Right lobe of liver (tissue), 6 donors: ENCODE data around the gene FOXP3. TPM values are rescaled to one million over a fixed set of nuclear protein-coding genes. Genes with fewer than 3 reads are reported as not detected.

Experiments used
- ATAC-seq, 4 donors: fragments of 200-7000 bp; cut with Tn5 transposase; one replicate each; pipeline ENCODE4 v1.9.1; 2020; ENCODE audit warnings: mild to moderate bottlenecking in 4 of 4, moderate library complexity in 4 of 4
- DNase-seq, 3 donors: peaks; one replicate each; pipeline ENCODE4 v3.0.0-alpha.2; 2020
- H3K27ac ChIP-seq, 3 donors: fragments of 200-600 bp; one replicate each; pipeline ENCODE4 v1.8.0; 2022
- H3K27me3 ChIP-seq, 2 donors: fragments of 200-600 bp; one replicate each; pipeline ENCODE4 v1.8.0; 2022
- H3K36me3 ChIP-seq, 4 donors: fragments of 200-600 bp; sonication (generic) in 1 of 4; one replicate each; pipeline versions ENCODE4 v1.5.1 to v1.8.0; 2017 to 2022; ENCODE audit warnings: control low read depth in 1 of 4
- H3K4me1 ChIP-seq, 4 donors: fragments of 200-600 bp; sonication (generic) in 1 of 4; one replicate each; pipeline versions ENCODE4 v1.5.1 to v1.8.0; 2017 to 2022; ENCODE audit warnings: control low read depth in 1 of 4
- H3K4me3 ChIP-seq, 3 donors: fragments of 200-600 bp; one replicate each; pipeline ENCODE4 v1.8.0; 2022
- H3K9me3 ChIP-seq, 4 donors: fragments of 200-600 bp; sonication (generic) in 1 of 4; one replicate each; pipeline versions ENCODE4 v1.5.1 to v1.8.0; 2017 to 2022; ENCODE audit warnings: control low read depth in 1 of 4
- POLR2A ChIP-seq: fragments of 450-650 bp; IDR thresholded peaks from one replicate; pipeline ENCODE4 v1.6.1; 2017; ENCODE audit warnings: antibody characterized with exemption, mild to moderate bottlenecking
- WGBS: methylation state at CpG from one replicate; pipeline ENCODE4 v1.1.6; 2018; ENCODE audit warnings: low coverage, low lambda C conversion rate; ENCODE audit not compliant: insufficient coverage; ENCODE audit errors: missing lambda C conversion rate; 5-methylcytosine and 5-hydroxymethylcytosine counted together
- intact Hi-C, 2 donors: fragments of 100-400 bp; cut with DNase I; formaldehyde crosslinking; loops; one replicate each; pipeline versions ENCODE4 v1.11.2 to v1.14.1; 2022
- total RNA-seq, 6 experiments: library from RNA; depleted of rRNA in 2 of 6; stranded (reverse); fragments of >200 nt in 2 of 6; fragmentation: NEBNext Ultra II Directional in 3 of 6; extraction: Animal tissue kit (Norgen Biotek cat#: 25700) in 3 of 6; gene quantifications; one replicate each; pipeline versions ENCODE4 v1.1.0 to v1.2.4, GENCODE V29; 2016 to 2023
- TF ChIP-seq, protein P1 (sequence below), 4 donors: fragments of 200-600 bp in 3 of 4; fragments of 450-650 bp in 1 of 4; IDR thresholded peaks; one replicate each; pipeline versions ENCODE4 v1.5.1 to v1.8.0; 2016 to 2022; ENCODE audit warnings: antibody characterized with exemption in 4 of 4, mild to moderate bottlenecking in 2 of 4
- donor health status: DM: no; HTN: yes; CAD: no.
- donor health status: DM: no; HTN: no; CAD: no.
- donor health status: DM: no; HTN: no; CAD: no.
- donor health status: DM: no; HTN: yes; CAD: no.
- donor health status: DM: no; HTN: yes; CAD: no.

Gene FOXP3
- total RNA-seq, 6 experiments from 2014 or later: 0.18 to 1.2 (median 0.32) TPM

DNA sequence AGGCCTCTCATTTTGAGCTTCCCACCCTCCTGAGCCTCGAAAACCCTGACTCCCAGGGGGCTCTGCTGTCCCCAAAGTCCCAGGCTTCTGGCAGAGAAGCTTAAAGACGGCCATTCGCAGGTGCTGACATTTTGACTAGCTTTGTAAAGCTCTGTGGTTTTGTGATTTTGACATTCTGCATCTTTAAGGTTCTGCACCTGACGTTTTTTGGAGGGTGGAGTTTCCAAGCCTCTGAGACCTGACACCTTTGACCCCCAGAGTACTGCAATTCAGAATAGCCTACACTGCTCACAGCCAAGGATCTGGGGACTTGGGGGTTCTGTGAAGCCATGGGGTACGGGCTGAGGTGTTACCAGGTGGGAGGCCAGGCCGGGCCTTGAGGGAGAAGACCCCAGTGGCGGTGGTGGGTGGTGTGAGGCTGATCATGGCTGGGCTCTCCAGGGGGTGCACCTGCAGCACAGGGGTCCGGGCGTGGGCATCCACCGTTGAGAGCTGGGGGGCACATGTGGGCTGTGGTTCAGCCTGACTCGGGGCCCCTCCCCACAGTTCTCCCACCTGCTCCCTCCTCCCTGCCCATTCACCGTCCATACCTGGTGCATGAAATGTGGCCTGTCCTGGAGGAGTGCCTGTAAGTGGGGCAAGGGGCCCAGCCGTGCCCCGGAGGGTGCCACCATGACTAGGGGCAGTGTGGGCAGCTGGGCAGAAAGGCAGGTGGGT lies 7.3 kb downstream of the FOXP3 start:
- H3K9me3 ChIP-seq: no peaks in the 10 kb centered on the region
- TF ChIP-seq, protein P1, sequence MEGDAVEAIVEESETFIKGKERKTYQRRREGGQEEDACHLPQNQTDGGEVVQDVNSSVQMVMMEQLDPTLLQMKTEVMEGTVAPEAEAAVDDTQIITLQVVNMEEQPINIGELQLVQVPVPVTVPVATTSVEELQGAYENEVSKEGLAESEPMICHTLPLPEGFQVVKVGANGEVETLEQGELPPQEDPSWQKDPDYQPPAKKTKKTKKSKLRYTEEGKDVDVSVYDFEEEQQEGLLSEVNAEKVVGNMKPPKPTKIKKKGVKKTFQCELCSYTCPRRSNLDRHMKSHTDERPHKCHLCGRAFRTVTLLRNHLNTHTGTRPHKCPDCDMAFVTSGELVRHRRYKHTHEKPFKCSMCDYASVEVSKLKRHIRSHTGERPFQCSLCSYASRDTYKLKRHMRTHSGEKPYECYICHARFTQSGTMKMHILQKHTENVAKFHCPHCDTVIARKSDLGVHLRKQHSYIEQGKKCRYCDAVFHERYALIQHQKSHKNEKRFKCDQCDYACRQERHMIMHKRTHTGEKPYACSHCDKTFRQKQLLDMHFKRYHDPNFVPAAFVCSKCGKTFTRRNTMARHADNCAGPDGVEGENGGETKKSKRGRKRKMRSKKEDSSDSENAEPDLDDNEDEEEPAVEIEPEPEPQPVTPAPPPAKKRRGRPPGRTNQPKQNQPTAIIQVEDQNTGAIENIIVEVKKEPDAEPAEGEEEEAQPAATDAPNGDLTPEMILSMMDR (IDR thresholded peaks at IDR 0.05): no peak
- TF ChIP-seq POLR2A: no peak
- no peak overlapping the region for H3K4me3 ChIP-seq
- DNase-seq (no peak), ATAC-seq (no peak)
- 17% methylated on average over 1 of the region's 14 CpGs for WGBS
- no peaks in the 10 kb centered on the region for H3K27me3 ChIP-seq
- no peaks in the 10 kb centered on the region for H3K4me1 ChIP-seq
- no peak overlapping the region for H3K27ac ChIP-seq
- intact Hi-C loops: no loop called here
- no peaks in the 10 kb centered on the region for H3K36me3 ChIP-seq

DNA sequence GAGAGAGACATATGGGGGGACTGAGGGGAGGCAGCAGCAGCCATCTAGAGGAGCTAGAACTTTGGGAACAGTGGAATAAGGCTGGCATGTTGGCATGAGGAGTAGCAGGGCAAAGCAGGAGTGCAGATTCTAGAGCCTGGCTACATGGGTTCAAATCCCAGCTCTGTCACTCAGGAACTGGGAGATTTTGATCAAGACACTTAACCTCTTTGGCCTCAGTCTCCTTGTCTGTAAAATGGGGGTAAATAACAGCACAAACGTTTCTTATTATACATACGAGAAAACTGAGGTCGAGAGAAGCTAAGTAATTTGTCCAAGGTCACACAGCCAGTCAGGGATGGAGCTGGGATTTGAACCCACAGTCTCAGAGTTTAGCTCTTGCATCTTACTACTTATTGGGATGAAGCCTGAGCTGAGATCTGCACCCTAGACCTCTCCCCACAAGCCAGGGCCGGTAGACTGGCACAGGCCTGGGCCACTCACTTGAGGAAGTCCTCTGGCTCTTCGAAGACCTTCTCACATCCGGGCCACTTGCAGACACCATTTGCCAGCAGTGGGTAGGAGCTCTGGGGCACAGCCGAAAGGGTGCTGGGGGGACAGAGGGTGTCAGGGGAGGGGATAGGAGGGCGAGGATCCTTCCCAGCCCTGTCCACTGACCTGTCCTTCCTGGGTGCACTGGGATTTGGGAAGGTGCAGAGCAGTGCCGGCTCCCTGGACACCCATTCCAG lies 8.1 kb downstream of the FOXP3 start:
- Histone ChIP-seq H3K4me1 (no peaks in the 10 kb centered on the region), H3K9me3 (no peaks in the 10 kb centered on the region), H3K27ac (no peak overlapping the region), H3K27me3 (no peaks in the 10 kb centered on the region), H3K4me3 (no peak overlapping the region), H3K36me3 (no peaks in the 10 kb centered on the region)
- 64% methylated on average over 6 of the region's 9 CpGs for WGBS
- DNase-seq (no peak), ATAC-seq (no peak)
- intact Hi-C loops: no loop called here
- TF ChIP-seq POLR2A: no peak
- TF ChIP-seq, protein P1 (IDR thresholded peaks at IDR 0.05): no peak

DNA sequence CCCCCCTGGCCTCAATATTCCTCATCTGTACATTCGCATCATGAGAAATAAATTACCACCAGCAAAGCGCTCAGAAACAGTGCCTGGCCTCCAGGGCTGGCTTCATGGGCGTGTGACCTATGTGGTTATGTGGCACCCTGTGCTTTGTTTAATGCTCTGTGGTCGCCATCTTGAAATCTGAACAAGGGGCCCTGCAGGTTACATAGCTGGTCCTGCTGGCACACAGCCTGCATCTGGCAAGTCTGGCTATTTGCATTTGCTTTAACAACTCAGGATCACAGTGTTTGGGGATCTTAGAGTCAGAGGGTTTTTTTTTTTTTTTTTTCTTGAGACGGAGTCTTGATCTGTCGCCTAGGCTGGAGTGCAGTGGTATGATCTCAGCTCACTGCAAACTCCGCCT lies 9.9 kb downstream of the FOXP3 start:
- 71% methylated on average over 5 of the region's 7 CpGs for WGBS
- ATAC-seq: no peak
- Histone ChIP-seq H3K36me3 (no peaks in the 10 kb centered on the region), H3K9me3 (no peaks in the 10 kb centered on the region), H3K4me3 (no peak overlapping the region), H3K27ac (no peak overlapping the region), H3K4me1 (no peaks in the 10 kb centered on the region), H3K27me3 (no peaks in the 10 kb centered on the region)
- TF ChIP-seq, protein P1 (IDR thresholded peaks at IDR 0.05): no peak
- no peak for TF ChIP-seq POLR2A
- intact Hi-C loops: no loop called here
- no peak for DNase-seq

DNA sequence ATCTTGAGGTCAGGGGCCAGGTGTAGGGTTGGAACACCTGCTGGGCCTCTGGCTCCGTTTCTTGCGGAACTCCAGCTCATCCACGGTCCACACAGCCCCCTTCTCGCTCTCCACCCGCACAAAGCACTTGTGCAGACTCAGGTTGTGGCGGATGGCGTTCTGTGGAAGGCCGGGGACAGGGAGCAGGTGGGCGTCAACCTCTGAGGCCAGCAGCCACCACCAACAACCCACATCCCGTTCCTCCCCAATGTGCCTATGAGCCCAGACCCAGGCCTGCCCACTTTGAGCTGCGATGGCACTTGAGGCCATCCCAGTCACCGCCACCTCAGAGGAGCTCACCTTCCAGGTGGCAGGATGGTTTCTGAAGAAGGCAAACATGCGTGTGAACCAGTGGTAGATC lies 13.2 kb downstream of the FOXP3 start:
- ATAC-seq: no peak
- Histone ChIP-seq H3K27me3 (no peaks in the 10 kb centered on the region), H3K36me3 (peaks cover 0 to 3% (median 0%) of the 10 kb centered on the region in 4 donors), H3K4me1 (no peaks in the 10 kb centered on the region), H3K27ac (no peak overlapping the region), H3K9me3 (no peaks in the 10 kb centered on the region), H3K4me3 (no peak overlapping the region)
- 60% methylated on average over 2 of the region's 13 CpGs for WGBS
- TF ChIP-seq POLR2A: no peak
- TF ChIP-seq, protein P1 (IDR thresholded peaks at IDR 0.05): no peak
- no peak for DNase-seq
- intact Hi-C loops: no loop called here
